ENCODE data around the gene EOGT. TPM values are rescaled to one million over a fixed set of nuclear protein-coding genes. Genes with fewer than 3 reads are reported as not detected.

EOGT gene
- total and polyA plus RNA-seq, 3 experiments from 2014 or later, result 14.7 to 19.7 (median 19.7) TPM

- H3K4me1 ChIP-seq (ENCODE audit: insufficient read depth, low read length), result peaks cover 13% of the 10 kb centered on the region
- no peaks in the 10 kb centered on the region for H3K9me3 Mint-ChIP-seq
- H3K36me3 Mint-ChIP-seq, result peaks cover 4 to 46% (median 19%) of the 10 kb centered on the region in 3 donors
- peak overlapping the region in 1 of 7 donors; percentile 2 for H3K4me3 Mint-ChIP-seq
- H3K9me3 ChIP-seq (ENCODE audit: low read length), result no peaks in the 10 kb centered on the region
- H3K27me3 Mint-ChIP-seq, result no peaks in the 10 kb centered on the region
- CTCF ChIA-PET, result no interaction called here
- H3K4me3 ChIP-seq (ENCODE audit: low read length), result no peak overlapping the region
- no peak for DNase-seq
- H3K27ac ChIP-seq (ENCODE audit: low read depth, low read length), result no peak overlapping the region
- peaks cover 4% of the 10 kb centered on the region for H3K36me3 ChIP-seq (ENCODE audit: insufficient read depth, low read length)
- H3K4me1 Mint-ChIP-seq, result peaks cover 25 to 54% (median 49%) of the 10 kb centered on the region in 3 donors
- POLR2A ChIA-PET, result no interaction called here
- peak overlapping the region in 3 of 8 donors; percentile 13 to 79 (median 45) for H3K27ac Mint-ChIP-seq
- H3K27me3 ChIP-seq (ENCODE audit: insufficient read depth, low read length, poor library complexity, severe bottlenecking), result no peaks in the 10 kb centered on the region
These were observed 4.5 kb downstream of the EOGT start for GRCh38 chr3:69008980-69009379.

- DNase-seq, result no peak
- H3K4me1 ChIP-seq (ENCODE audit: insufficient read depth, low read length), result no peaks in the 10 kb centered on the region
- Mint-ChIP-seq H3K27me3 (no peaks in the 10 kb centered on the region), H3K27ac (peak overlapping the region in 1 of 8 donors; percentile 17), H3K9me3 (no peaks in the 10 kb centered on the region), H3K4me1 (peaks cover 11 to 33% (median 27%) of the 10 kb centered on the region in 3 donors), H3K4me3 (no peak overlapping the region), H3K36me3 (peaks cover 18 to 65% (median 29%) of the 10 kb centered on the region in 3 donors)
- ChIA-PET POLR2A (no interaction called here), CTCF (interaction anchor here (0.6 kb wide), 1 partner anchor 125 kb away, joined by 3 read pairs; no protein-coding TSS in a partner anchor)
- peaks cover 4% of the 10 kb centered on the region for H3K36me3 ChIP-seq (ENCODE audit: insufficient read depth, low read length)
- no peak overlapping the region for H3K27ac ChIP-seq (ENCODE audit: low read depth, low read length)
- no peak overlapping the region for H3K4me3 ChIP-seq (ENCODE audit: low read length)
- no peaks in the 10 kb centered on the region for H3K9me3 ChIP-seq (ENCODE audit: low read length)
- no peaks in the 10 kb centered on the region for H3K27me3 ChIP-seq (ENCODE audit: insufficient read depth, low read length, poor library complexity, severe bottlenecking)
These were observed 7.5 kb downstream of the EOGT start for GRCh38 chr3:69005791-69006482.

GRCh38 chr3:69005071-69005790 is 8.3 kb downstream of the EOGT start:
- Mint-ChIP-seq H3K27ac (peak overlapping the region in 1 of 8 donors; percentile 31), H3K9me3 (no peaks in the 10 kb centered on the region), H3K4me1 (peaks cover 4 to 26% (median 20%) of the 10 kb centered on the region in 3 donors), H3K27me3 (no peaks in the 10 kb centered on the region), H3K36me3 (peaks cover 18 to 70% (median 29%) of the 10 kb centered on the region in 3 donors), H3K4me3 (no peak overlapping the region)
- Histone ChIP-seq H3K4me3 (ENCODE audit: low read length) (no peak overlapping the region), H3K27me3 (ENCODE audit: insufficient read depth, low read length, poor library complexity, severe bottlenecking) (no peaks in the 10 kb centered on the region), H3K9me3 (ENCODE audit: low read length) (no peaks in the 10 kb centered on the region), H3K36me3 (ENCODE audit: insufficient read depth, low read length) (peaks cover 4% of the 10 kb centered on the region), H3K27ac (ENCODE audit: low read depth, low read length) (no peak overlapping the region), H3K4me1 (ENCODE audit: insufficient read depth, low read length) (no peaks in the 10 kb centered on the region)
- ChIA-PET POLR2A (no interaction called here), CTCF (interaction anchor here (0.6 kb wide), 1 partner anchor 126 kb away, joined by 3 read pairs; no protein-coding TSS in a partner anchor)
- no peak for DNase-seq

GRCh38 chr3:69004138-69004537 is 9.3 kb downstream of the EOGT start:
- Mint-ChIP-seq H3K4me1 (peaks cover 0 to 15% (median 12%) of the 10 kb centered on the region in 3 donors), H3K27me3 (no peaks in the 10 kb centered on the region)
- POLR2A ChIA-PET, result no interaction called here

GRCh38 chr3:68999605-69000004 is 13.9 kb downstream of the EOGT start:
- peaks cover 34 to 86% (median 38%) of the 10 kb centered on the region in 3 donors for H3K36me3 Mint-ChIP-seq
- H3K36me3 ChIP-seq (ENCODE audit: insufficient read depth, low read length), result no peaks in the 10 kb centered on the region
- H3K4me3 ChIP-seq (ENCODE audit: low read length), result no peak overlapping the region
- H3K27ac Mint-ChIP-seq, result peak overlapping the region in 1 of 8 donors; percentile 78
- no peaks in the 10 kb centered on the region for H3K9me3 ChIP-seq (ENCODE audit: low read length)
- no peaks in the 10 kb centered on the region for H3K9me3 Mint-ChIP-seq
- H3K27me3 Mint-ChIP-seq, result no peaks in the 10 kb centered on the region
- POLR2A ChIA-PET, result no interaction called here
- no peaks in the 10 kb centered on the region for H3K4me1 ChIP-seq (ENCODE audit: insufficient read depth, low read length)
- no peak for DNase-seq
- CTCF ChIA-PET, result interaction anchor here (2.5 kb wide), 1 partner anchor 14 kb away, joined by 9 read pairs; the partner anchor contains the start of gene EOGT
- H3K27ac ChIP-seq (ENCODE audit: low read depth, low read length), result no peak overlapping the region
- peaks cover 2 to 15% (median 6%) of the 10 kb centered on the region in 3 donors for H3K4me1 Mint-ChIP-seq
- H3K4me3 Mint-ChIP-seq, result no peak overlapping the region
- H3K27me3 ChIP-seq (ENCODE audit: insufficient read depth, low read length, poor library complexity, severe bottlenecking), result no peaks in the 10 kb centered on the region

More at GRCh38 chr3:69004138-69004537, 9.3 kb downstream of the EOGT start:
- Histone ChIP-seq H3K4me3 (ENCODE audit: low read length) (no peak overlapping the region), H3K27me3 (ENCODE audit: insufficient read depth, low read length, poor library complexity, severe bottlenecking) (no peaks in the 10 kb centered on the region), H3K36me3 (ENCODE audit: insufficient read depth, low read length) (peaks cover 4% of the 10 kb centered on the region), H3K27ac (ENCODE audit: low read depth, low read length) (no peak overlapping the region), H3K9me3 (ENCODE audit: low read length) (no peaks in the 10 kb centered on the region), H3K4me1 (ENCODE audit: insufficient read depth, low read length) (no peaks in the 10 kb centered on the region)
- Mint-ChIP-seq H3K36me3 (peaks cover 18 to 80% (median 31%) of the 10 kb centered on the region in 3 donors), H3K9me3 (no peaks in the 10 kb centered on the region), H3K4me3 (no peak overlapping the region), H3K27ac (no peak overlapping the region)
- no peak for DNase-seq
- CTCF ChIA-PET, result interaction anchor here (1.2 kb wide), 1 partner anchor 10 kb away, joined by 3 read pairs; the partner anchor contains the start of gene EOGT

- POLR2A ChIA-PET, result no interaction called here
- Mint-ChIP-seq H3K4me3 (no peak overlapping the region), H3K36me3 (peaks cover 35 to 87% (median 38%) of the 10 kb centered on the region in 3 donors), H3K27ac (no peak overlapping the region), H3K4me1 (peaks cover 2 to 15% (median 6%) of the 10 kb centered on the region in 3 donors), H3K9me3 (no peaks in the 10 kb centered on the region), H3K27me3 (no peaks in the 10 kb centered on the region)
- CTCF ChIA-PET, result interaction anchor here (2.5 kb wide), 1 partner anchor 14 kb away, joined by 9 read pairs; the partner anchor contains the start of gene EOGT
- no peak overlapping the region for H3K27ac ChIP-seq (ENCODE audit: low read depth, low read length)
- H3K4me3 ChIP-seq (ENCODE audit: low read length), result no peak overlapping the region
- no peaks in the 10 kb centered on the region for H3K36me3 ChIP-seq (ENCODE audit: insufficient read depth, low read length)
- DNase-seq, result no peak
- no peaks in the 10 kb centered on the region for H3K27me3 ChIP-seq (ENCODE audit: insufficient read depth, low read length, poor library complexity, severe bottlenecking)
- no peaks in the 10 kb centered on the region for H3K9me3 ChIP-seq (ENCODE audit: low read length)
- H3K4me1 ChIP-seq (ENCODE audit: insufficient read depth, low read length), result no peaks in the 10 kb centered on the region
These were observed 14.3 kb downstream of the EOGT start for GRCh38 chr3:68999158-68999557.

GRCh38 chr3:68997887-68998286 is 15.6 kb downstream of the EOGT start:
- Histone ChIP-seq H3K27me3 (ENCODE audit: insufficient read depth, low read length, poor library complexity, severe bottlenecking) (no peaks in the 10 kb centered on the region), H3K36me3 (ENCODE audit: insufficient read depth, low read length) (no peaks in the 10 kb centered on the region), H3K4me1 (ENCODE audit: insufficient read depth, low read length) (no peaks in the 10 kb centered on the region), H3K9me3 (ENCODE audit: low read length) (no peaks in the 10 kb centered on the region), H3K4me3 (ENCODE audit: low read length) (no peak overlapping the region), H3K27ac (ENCODE audit: low read depth, low read length) (no peak overlapping the region)
- Mint-ChIP-seq H3K4me1 (peaks cover 2 to 15% (median 6%) of the 10 kb centered on the region in 3 donors), H3K36me3 (peaks cover 38 to 87% (median 41%) of the 10 kb centered on the region in 3 donors), H3K9me3 (no peaks in the 10 kb centered on the region), H3K27me3 (no peaks in the 10 kb centered on the region), H3K27ac (peak overlapping the region in 1 of 8 donors; percentile 34), H3K4me3 (peak overlapping the region in 1 of 7 donors; percentile 14)
- DNase-seq, result no peak
- CTCF ChIA-PET, result no interaction called here
- POLR2A ChIA-PET, result no interaction called here

Data from CD8-positive, alpha-beta memory T cell (primary cell).